BE2C (cell line): ENCODE data around the gene CXCL9.

Source experiments
- DNase-seq: peaks from one replicate; pipeline ENCODE4 v3.0.0-alpha.2; 2020
- H3K27me3 ChIP-seq: fragments of 250-450 bp; sonication (Bioruptor Pico); 2 replicates; pipeline ENCODE4 v1.5.1; 2020; ENCODE audit warnings: mild to moderate bottlenecking
- H3K36me3 ChIP-seq: fragments of 250-450 bp; sonication (Bioruptor Pico); 2 replicates; pipeline ENCODE4 v1.5.1; 2020; ENCODE audit warnings: mild to moderate bottlenecking
- H3K4me1 ChIP-seq: fragments of 250-450 bp; sonication (Bioruptor Pico); 2 replicates; pipeline ENCODE4 v1.5.1; 2020
- H3K4me3 ChIP-seq: 2 replicates; pipeline ENCODE4 v1.5.1; 2011; ENCODE audit warnings: low read depth, low read length
- H3K9me3 ChIP-seq: fragments of 250-450 bp; sonication (Bioruptor Pico); 2 replicates; pipeline ENCODE4 v1.5.1; 2020
- TF ChIP-seq, protein P1 (sequence below): IDR thresholded peaks from 2 replicates; pipeline ENCODE4 v1.5.1; 2012; ENCODE audit warnings: mild to moderate bottlenecking, low read depth, low read length

CXCL9 gene

DNA sequence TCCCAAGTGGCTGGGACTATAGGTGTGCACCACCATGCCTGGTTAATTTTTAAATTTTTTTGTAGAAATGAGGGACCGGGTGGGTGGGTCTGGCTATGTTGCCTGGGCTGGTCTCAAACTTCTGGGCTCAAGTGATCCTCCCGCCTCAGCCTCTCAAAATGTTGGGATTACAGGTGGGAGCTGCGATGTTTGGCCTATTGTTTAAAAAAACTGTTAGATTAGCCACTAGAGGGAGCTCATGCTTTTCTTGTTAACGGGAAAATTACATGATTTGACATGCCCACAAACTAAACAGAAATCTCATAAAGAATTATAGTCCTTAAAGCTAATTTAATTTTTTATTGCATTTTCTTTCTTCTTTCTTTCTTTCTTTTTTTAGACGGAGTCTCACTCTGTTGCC lies 11.6 kb downstream of the CXCL9 start:
- Histone ChIP-seq H3K36me3 (no peaks in the 10 kb centered on the region), H3K4me1 (no peaks in the 10 kb centered on the region), H3K9me3 (no peaks in the 10 kb centered on the region), H3K27me3 (no peaks in the 10 kb centered on the region), H3K4me3 (no peak overlapping the region)
- TF ChIP-seq, protein P1, sequence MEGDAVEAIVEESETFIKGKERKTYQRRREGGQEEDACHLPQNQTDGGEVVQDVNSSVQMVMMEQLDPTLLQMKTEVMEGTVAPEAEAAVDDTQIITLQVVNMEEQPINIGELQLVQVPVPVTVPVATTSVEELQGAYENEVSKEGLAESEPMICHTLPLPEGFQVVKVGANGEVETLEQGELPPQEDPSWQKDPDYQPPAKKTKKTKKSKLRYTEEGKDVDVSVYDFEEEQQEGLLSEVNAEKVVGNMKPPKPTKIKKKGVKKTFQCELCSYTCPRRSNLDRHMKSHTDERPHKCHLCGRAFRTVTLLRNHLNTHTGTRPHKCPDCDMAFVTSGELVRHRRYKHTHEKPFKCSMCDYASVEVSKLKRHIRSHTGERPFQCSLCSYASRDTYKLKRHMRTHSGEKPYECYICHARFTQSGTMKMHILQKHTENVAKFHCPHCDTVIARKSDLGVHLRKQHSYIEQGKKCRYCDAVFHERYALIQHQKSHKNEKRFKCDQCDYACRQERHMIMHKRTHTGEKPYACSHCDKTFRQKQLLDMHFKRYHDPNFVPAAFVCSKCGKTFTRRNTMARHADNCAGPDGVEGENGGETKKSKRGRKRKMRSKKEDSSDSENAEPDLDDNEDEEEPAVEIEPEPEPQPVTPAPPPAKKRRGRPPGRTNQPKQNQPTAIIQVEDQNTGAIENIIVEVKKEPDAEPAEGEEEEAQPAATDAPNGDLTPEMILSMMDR: peak; percentile 65
- DNase-seq: no peak

GRCh38 chr4:75992462-75992861 lies 14.8 kb downstream of the CXCL9 start:
- DNase-seq: no peak
- Histone ChIP-seq H3K36me3 (peaks cover 14% of the 10 kb centered on the region), H3K4me1 (peaks cover 4% of the 10 kb centered on the region; the same call in 1 of the 2 replicates), H3K27me3 (no peaks in the 10 kb centered on the region), H3K4me3 (no peak overlapping the region), H3K9me3 (no peaks in the 10 kb centered on the region)
- TF ChIP-seq, protein P1: no peak

GRCh38 chr4:75989846-75990528 lies 17.3 kb downstream of the CXCL9 start:
- Histone ChIP-seq H3K4me1 (peaks cover 4% of the 10 kb centered on the region; the same call in 1 of the 2 replicates), H3K9me3 (no peaks in the 10 kb centered on the region), H3K36me3 (peaks cover 21% of the 10 kb centered on the region), H3K27me3 (no peaks in the 10 kb centered on the region), H3K4me3 (peak overlapping the region; percentile 89)
- DNase-seq: no peak
- TF ChIP-seq, protein P1: no peak

DNA sequence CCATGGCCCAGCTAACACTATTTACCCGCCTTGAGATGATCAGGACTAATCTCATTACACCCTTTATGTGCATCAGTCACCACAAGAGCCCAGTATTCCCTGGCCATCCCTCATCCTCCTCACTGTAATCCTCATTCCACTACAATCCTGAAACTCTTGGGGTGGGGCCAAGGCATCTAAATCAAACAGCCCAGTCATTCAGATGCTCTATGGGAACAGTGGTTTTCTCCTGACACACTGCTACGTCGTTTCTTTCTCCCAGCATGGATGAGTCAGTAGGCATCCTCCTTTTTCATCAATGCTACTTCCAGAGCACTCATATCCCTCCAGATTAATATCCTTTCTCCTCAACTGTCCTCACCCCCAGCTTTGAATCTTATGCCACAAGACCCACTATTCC lies 22.2 kb downstream of the CXCL9 start:
- TF ChIP-seq, protein P1: no peak
- no peak for DNase-seq
- Histone ChIP-seq H3K4me3 (no peak overlapping the region), H3K36me3 (peaks cover 47% of the 10 kb centered on the region), H3K4me1 (peaks cover 4% of the 10 kb centered on the region; the same call in 1 of the 2 replicates), H3K9me3 (no peaks in the 10 kb centered on the region), H3K27me3 (no peaks in the 10 kb centered on the region)

- TF ChIP-seq, protein P1: no peak
- H3K4me1 ChIP-seq: no peaks in the 10 kb centered on the region
- DNase-seq: no peak
- H3K27me3 ChIP-seq: no peaks in the 10 kb centered on the region
- no peaks in the 10 kb centered on the region for H3K9me3 ChIP-seq
- no peak overlapping the region for H3K4me3 ChIP-seq
- peaks cover 65% of the 10 kb centered on the region for H3K36me3 ChIP-seq
These were observed 26.7 kb downstream of the CXCL9 start for GRCh38 chr4:75980576-75980975.

DNA sequence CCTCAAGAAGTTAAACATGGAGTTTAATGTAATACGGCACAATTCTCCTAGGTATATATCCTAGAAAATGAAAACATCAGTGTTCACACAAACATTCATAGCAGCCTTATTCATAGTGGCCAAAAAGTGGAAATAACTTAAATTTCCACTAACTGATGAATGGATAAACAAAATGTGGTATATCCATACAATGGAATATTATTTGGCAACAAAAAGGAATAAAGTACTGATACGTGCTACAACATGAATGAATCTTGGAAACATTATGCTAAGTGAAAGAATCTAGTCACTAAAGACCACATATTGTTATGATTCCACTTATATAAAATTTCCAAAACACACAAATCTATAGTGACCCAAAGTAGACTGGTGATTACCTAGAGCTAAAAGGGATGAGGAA lies 31.1 kb downstream of the CXCL9 start:
- Histone ChIP-seq H3K9me3 (no peaks in the 10 kb centered on the region), H3K4me3 (no peak overlapping the region), H3K4me1 (no peaks in the 10 kb centered on the region), H3K36me3 (peaks cover 82% of the 10 kb centered on the region), H3K27me3 (no peaks in the 10 kb centered on the region)
- DNase-seq: no peak
- TF ChIP-seq, protein P1: no peak
